HG03135 (cell line): ENCODE measurements around the gene CCDC180.
"Not testable (repeated sequence)": the region's sequence is repeated elsewhere in the genome, so short reads cannot be mapped to it uniquely, and the experiment has no call there.

ENCODE experiments used
- ATAC-seq: cut with Tn5 transposase; IDR thresholded peaks from one replicate; pipeline ENCODE4 v1.9.1; 2021; ENCODE audit warnings: mild to moderate bottlenecking, moderate library complexity; ENCODE audit not compliant: unreplicated experiment

Gene CCDC180

DNA sequence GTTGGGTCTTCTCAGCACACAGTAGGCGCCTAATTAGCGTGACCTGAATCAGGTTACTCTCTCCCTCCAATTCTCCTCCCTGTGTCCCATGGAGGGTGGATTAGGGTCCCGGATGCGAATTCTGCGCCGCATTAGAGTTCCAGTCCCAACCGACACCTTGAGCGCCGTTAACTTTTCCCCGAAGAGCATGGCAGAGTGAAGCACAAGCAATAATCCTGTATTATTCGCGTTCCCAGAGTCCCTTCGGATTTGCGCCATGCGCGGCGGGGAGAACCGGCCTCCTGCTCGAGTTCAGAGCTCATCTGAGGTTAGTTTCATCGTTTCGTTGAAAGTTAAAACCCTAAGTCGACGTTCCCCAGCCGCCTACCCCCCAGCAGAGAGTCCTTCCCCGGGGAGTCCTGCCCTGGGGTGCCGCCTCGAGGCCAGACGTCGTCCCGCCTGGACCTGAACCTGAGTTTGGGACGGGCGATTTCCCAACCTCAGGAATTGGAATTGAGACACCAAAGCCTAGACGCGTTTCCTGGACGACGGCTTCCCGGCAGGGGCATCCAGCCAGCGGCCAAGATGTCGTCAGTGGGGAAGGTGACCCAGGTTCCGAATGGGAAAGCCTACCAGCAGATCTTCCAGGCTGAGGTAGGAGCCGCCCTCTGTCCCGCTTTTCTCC is at the start of gene CCDC180:
TSS of gene CCDC180 (plus strand) at position 160 of the 664 bp plus-strand sequence. CDS start at position 565, 405 bp downstream.
- no peak for ATAC-seq

DNA sequence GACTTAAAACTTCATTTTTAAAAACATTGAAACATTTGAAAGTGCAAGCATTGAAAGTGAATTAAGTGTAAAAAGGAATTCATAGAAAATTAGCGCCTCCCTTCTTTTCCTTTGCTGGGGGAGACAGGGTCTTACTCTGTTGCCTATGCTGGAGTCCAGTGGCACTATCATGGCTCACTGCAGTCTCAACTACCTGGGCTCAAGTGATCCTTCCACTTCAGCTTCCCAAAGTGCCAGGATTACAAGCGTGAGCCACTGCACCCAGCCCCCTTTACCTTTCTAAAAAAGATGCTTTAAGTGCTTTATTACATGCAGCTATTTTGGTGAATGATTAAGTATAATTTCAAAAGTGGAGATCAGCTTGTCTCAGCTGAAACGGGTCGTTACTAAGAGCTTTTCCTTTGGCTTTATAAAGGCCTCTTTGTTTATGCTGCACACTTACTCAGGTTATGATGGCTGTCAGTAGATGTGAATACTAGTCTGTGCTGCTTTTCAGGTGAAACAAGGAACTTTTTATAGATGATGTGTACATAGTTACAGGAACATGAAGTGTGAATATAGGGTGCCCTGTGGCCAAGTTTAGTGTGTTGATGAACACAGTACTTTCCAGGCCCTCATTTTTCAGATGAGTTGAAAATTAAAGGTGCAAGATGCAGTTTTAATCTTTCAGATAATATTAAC is 47.5 kb upstream of the CCDC180 start:
- not testable (repeated sequence) for ATAC-seq

DNA sequence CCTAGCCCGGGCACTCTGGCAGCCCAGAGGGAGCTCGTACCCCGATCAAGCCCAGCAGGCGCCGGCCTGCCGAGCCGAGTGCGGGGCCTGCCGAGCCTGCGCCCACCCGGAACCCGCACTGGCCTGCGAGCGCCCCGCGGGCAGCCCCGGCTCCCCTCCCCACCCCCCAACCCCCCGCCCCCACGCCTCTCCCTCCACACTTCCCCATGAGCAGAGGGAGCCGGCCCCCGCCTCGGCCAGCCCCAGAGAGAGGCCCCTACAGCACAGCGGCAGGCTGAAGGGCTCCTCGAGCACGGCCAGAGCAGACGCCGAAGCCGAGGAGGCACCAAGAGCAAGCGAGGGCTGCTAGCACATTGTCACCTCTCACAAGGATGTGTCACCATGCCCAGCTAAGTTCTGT is 36.2 kb upstream of the CCDC180 start:
- no peak for ATAC-seq

DNA sequence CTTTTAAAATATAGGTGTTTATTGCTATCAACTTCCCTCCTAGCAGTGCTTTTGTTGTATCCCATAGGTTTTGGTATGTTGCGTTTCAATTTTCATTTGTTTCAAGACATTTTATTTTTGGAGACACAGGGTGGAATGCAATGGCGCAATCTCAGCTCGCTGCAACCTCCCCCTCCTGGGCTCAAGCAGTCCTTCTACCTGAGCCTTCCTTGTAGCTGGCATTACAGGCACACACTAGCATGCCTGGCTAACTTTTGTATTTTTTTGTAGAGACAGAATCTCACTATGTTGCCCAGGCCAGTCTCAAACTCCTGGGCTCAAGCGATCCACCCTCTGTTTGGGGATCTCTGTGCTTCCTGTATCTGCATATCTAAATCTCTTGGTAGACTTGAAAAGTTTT is 35.4 kb upstream of the CCDC180 start:
- ATAC-seq, result no peak

DNA sequence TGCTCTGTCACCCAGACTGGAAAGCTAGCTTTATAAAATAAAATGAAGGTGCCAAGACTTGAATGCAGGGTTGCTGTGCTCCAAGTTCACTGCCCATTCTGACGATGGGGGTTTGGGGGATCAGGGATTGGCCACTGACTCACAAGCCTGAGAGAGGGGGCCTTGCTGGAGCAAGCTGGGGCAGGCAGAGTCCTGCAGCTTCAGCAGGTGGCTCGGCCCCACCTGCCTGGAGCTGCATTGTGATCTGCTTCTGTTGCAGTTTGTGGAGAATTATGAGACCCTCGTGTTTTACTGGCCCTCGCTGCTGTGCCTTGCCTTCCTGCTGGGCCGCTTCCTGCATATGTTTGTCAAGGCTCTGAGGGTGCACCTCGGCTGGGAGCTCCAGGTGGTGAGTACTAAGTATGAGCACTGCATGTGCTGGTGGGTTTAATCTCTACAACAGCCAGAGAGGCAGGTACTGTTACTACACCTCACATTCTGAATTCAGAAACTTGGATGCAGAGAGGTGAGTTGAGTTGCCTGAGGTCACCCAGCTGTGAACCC is 31.1 kb upstream of the CCDC180 start:
- no peak for ATAC-seq

DNA sequence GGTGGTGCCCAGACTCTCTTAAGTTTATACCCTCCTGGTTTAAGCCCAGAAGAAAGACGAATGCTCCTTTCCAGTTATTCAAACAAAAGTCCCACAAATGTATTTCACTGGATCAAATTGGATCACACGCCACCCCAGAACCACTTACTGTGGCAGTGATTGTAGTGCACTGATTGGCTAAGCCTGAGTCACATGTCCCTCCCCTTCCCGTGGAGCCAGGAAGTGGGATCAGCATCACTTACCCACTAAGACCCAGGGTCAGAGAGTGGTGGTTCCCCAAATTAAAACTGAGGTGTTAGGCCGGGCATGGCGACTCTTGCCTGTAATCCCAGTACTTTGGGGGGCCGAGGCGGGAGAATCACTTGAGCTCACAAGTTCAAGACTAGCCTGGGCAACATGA is 29.5 kb upstream of the CCDC180 start:
- ATAC-seq, result no peak

DNA sequence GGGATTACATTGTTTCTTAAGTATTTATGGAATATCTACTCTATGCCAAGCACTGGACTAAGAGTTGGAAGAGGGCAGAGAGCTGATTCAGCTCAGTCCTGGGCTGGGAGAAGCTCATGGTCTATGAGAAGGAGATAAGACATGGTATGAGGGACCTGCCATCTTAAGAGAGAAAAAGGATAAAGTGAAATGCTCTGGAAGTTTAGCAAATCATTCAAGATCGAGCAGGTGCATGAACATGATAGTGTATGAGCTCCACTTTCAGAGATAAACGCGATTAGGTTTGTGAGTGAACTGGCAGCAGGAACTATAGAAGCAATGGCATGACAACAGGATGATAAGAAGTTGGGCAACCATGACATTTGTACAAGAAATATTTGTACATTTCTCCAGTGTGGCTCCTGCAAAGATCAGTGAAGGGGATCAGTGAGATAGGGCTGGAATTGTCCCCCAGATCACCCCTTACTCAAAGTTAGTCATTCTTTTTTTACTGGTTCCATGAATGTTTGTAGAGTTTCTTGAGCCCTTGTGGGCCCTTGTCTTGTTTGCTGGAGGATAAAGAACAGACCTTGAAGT is 26.6 kb upstream of the CCDC180 start:
- ATAC-seq, result no peak

DNA sequence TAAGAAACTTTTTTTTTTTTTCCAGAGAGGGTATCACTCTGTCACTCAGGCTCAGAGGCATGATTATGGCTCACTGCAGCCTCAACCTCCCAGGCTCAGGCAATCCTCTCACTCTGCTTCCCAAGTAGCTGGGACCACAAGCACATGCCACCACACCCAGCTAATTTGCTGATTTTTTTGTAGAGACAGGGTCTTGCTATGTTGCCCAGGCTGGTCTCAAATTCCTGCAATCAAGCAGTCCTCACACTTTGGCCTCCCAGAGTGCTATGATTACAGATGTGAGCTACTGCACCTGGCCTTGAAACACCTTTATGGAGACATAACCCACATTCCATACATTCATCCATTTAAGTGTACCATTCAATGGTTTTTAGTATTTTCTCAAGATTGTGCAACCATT is 23.7 kb upstream of the CCDC180 start:
- no peak for ATAC-seq

DNA sequence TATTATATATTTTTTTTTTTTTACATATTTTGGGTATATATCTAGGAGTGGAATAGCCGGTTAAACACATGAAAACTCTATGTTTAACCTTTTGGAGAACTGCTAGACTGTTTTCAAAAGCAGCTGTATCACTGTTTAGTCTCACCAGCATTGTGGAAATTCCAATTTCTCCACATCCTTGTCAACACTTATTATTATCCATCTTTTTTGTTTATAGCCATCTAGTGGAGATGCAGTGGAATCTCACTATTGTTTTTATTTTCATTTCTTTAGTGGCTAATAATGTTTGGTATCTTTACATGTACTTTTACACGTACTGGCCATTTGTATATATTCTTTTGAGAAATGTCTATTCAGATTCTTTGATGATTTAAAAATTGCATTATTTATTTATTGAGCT is 22.7 kb upstream of the CCDC180 start:
- ATAC-seq, result no peak

- ATAC-seq, result no peak
Observed at GRCh38 chr9:97292200-97292599, 15.3 kb upstream of the CCDC180 start.

DNA sequence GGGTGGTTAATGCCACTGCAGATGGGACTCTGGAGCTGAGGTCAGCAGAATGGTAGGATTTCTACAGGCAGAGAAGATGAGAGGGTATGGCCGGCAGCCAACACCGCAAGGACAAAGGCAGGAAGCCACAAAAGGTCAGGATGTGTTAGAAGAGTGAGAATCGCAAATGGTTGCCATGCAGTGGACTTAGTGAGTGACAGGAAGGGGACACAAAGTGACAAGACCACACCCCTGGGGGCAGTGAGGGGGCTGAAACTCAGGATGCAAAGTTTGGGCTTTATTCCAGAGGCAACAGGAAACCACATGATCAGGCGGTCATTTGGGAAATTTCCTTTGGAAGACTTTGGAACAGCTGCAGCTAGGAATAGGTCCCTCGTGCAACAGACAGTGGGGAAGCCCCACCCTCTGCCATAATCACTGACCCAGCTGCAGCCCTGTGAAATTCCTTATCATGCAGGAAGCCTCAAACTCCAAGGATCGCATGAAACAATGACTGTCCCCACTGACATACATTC is 14.2 kb upstream of the CCDC180 start:
- ATAC-seq, result no peak

- ATAC-seq, result no peak
Observed at GRCh38 chr9:97293818-97294217, 13.6 kb upstream of the CCDC180 start.

DNA sequence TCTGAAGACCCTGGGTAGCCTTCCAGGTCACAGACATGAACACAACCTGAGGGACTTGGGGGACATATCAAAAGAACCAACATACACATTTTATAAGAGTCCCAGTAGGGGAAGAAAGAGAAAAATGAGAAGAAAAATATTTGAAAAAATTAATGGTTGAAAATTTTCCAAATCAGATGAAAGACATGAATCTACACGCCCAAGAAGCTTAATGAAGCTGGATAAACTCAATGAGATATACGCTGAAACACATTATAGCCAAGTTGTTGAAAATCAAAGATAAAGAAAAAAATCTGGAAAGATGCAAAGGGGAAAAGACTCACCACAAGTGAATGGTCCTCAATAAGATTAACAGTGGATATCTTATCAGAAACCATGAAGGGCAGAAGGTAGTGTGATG is 9.6 kb upstream of the CCDC180 start:
- ATAC-seq, result no peak

DNA sequence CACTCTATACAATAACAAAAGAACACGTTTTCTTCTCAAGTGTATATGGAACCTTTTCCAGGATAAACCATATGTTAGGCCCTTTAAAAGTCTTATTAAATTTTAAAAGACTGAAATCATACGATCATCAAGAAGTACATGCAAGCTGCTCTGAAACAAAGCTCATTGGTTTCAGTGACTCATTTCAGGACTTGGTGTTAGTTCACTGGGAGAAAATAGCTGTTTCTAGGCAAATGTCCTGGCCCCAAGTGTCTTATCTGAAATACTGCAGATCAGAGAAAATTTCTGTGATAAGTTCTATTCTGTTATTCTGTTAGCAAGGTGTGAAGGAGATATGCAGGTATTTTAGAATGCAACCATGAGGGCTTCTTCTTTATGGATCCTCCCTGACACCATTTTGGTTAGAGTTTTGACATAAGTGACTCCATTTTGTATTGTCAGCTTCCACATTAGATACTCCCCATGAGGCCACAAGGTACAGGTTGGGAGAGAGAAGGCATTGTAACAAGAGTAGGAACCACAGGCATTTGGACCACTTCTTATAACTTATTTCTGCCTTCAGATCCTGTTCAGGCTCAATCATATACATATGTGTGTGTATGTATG is 7.5 kb upstream of the CCDC180 start:
- ATAC-seq, result no peak

- no peak for ATAC-seq
Observed at GRCh38 chr9:97300586-97300985, 6.9 kb upstream of the CCDC180 start.

- ATAC-seq, result no peak
Observed at GRCh38 chr9:97301974-97302373, 5.5 kb upstream of the CCDC180 start.

DNA sequence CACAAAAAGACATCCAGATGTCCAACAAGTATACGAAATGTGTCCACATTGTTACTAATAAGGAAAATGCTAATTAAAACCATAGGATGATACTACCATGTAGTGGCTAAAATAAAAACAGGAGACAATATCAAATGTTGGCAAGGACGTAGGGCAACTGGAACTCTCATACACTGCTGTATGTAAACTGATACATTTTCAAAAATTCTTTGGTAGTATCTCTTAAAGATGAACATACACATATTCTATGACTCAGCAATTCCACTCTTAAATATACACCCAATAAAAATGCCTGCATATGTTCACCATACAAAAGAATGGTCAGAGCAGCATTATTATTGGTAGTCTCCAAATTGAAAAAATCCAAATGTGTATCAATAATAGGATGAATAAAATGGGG is 2.9 kb upstream of the CCDC180 start:
- ATAC-seq, result no peak

- ATAC-seq, result no peak
Observed at GRCh38 chr9:97305501-97306298, 1.8 kb upstream of the CCDC180 start.

- ATAC-seq, result no peak
Observed at GRCh38 chr9:97307091-97307490, 368 bp upstream of the CCDC180 start.

DNA sequence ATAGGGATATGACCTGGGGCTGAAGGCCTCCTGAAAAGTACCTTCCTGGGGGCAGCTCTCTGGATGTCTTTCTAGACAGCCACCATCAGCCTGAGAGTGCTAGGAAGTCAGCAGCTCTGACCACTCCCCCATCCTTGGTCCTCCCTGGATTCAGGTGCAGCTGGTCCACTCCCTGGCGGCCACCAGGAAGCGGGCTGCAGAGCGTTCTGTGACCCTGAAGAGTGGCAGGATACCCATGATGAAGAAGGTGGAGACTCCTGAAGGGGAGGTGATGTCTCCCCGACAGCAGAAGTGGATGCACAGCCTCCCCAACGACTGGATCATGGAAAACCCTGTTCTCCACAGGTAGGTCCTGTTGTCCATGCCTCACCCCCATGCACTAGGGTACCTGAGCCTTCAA is 1.8 kb downstream of the CCDC180 start:
- ATAC-seq, result no peak

DNA sequence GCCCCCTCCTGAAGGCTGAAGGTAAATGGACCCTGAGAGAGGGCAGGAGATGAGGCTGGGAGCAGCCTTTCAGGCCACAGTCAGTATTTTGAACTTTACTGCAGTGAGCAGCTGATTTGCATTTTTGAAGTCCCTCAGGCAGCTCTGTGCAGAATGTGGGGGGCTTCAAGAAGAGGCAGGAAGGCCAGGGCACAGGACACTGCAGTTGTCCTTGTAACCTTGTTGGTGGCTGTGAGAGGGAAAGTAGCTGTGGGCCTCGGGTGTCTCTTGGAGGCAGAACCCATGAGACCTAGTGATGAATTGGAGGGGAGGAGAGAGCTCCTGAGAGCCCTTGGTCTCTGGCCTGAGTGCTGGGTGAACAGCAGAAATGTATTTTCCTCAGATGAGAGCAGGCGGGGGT is 2.6 kb downstream of the CCDC180 start:
- ATAC-seq, result no peak
